GM12864 (cell line): ENCODE results near the gene VPS35.

Source experiments
- DNase-seq: peaks from one replicate; pipeline ENCODE4 v3.0.0-alpha.2; 2011; ENCODE audit warnings: low read depth
- H3K4me3 ChIP-seq: 2 replicates; pipeline ENCODE4 v1.5.1; 2011; ENCODE audit warnings: mild to moderate bottlenecking, low read depth, low read length, control low read depth
- CTCF ChIP-seq: IDR thresholded peaks from 2 replicates; pipeline ENCODE4 v1.5.1; 2011; ENCODE audit warnings: low read depth, mild to moderate bottlenecking, moderate library complexity, low read length, control low read depth, inconsistent platforms; ENCODE audit errors: missing control alignments

Gene VPS35

GRCh38 chr16:46621934-46622676, 66.9 kb downstream of the VPS35 start:
- no peak overlapping the region for H3K4me3 ChIP-seq
- no peak for TF ChIP-seq CTCF
- DNase-seq: no peak

GRCh38 chr16:46621006-46621933, 67.7 kb downstream of the VPS35 start, which contains the start of gene SHCBP1:
Gene SHCBP1, minus strand, starts transcription at chr16:46621379. Its CDS starts 20 bp downstream, at chr16:46621359.
- no peak for TF ChIP-seq CTCF
- DNase-seq: peak; percentile 74
- peak within 1 kb of the TSS; percentile 89 for H3K4me3 ChIP-seq

DNA sequence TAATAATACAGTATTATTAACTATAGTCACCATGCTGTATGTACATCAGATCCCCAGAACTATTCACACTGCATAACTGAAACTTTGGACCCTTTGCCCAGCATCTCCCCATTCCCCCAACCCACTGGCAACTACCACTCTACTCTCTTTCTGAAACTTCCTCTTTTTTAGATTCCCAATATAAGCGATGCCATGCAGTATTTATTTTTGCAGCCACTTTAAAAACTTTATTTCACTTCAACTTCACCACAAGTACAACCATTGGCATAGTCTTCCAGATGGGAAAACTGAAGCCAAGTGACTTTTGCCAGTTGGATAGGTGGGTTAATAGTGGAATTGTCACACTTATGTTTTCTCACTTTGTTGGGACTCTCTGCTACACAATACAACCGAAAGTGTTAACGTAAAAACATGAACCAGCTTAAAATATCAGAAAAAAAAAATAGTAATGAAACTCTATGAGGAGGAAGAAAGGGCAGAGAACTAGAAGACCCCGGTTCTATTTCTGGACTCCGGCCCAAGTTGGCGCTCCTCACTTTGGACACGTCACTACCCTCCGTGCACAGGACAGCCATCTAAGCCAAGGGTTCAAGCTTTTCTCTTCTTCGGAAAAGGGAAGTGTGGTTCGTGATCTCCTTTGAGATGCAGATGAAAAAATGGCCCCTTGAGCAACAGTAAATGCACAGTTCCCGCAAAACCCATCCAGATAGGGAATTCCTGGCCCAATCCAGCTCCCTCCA, 68.5 kb downstream of the VPS35 start:
- peak overlapping the region; percentile 89 for H3K4me3 ChIP-seq
- no peak for DNase-seq
- TF ChIP-seq CTCF: no peak

DNA sequence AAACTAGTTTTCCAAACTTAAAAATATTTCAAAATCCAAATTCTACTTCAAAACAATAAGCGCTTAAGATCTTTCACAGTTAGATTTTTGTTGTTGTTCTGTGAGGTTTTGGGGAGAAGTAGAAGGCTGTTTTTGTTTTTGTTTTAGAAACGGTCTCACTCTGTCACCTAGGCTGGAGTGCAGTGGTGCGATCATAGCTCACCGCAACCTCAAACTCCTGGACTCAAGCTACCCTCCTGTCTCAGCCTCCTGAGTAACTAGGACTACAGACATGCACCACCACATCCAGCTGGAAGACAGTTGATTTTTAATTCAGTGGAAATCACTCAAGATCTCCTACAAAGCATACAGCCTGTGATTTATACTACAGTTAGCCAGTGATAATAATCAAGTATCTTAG, 70.5 kb downstream of the VPS35 start:
- H3K4me3 ChIP-seq: no peak overlapping the region
- DNase-seq: no peak
- no peak for TF ChIP-seq CTCF

- no peak for DNase-seq
- no peak overlapping the region; the same call in 1 of the 2 replicates for H3K4me3 ChIP-seq
- TF ChIP-seq CTCF: no peak
Measured at GRCh38 chr16:46614006-46614405, 75.0 kb downstream of the VPS35 start.

DNA sequence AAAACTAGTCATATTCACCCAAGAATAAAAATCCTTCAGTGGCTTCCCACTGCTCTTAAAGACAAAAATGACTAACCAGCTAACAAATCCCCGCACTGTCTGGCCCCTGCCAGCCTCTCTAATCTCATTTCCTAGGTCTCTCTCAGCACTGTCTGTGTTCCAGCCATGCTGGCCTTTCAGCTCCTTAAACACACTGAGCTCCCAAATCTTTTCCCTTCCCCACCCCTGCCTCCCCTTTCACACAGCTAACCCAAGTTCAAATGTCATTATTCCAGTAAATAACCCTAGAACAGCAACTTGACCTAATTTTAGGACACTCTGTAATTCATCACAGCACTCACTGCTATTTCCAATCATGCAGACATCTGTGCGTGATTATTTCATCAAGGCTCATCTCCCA, 75.6 kb downstream of the VPS35 start:
- no peak for TF ChIP-seq CTCF
- DNase-seq: no peak
- no peak overlapping the region; the same call in 1 of the 2 replicates for H3K4me3 ChIP-seq
